ENCODE data around the gene TMEM43.

Gene TMEM43

GRCh38 chr3:14178247-14179113 lies 53.6 kb downstream of the TMEM43 start, which contains the start of the genes LSM3 and XPC:
Gene LSM3, plus strand, starts transcription at chr3:14178817. Its CDS starts 44 bp downstream, at chr3:14178861.
Gene XPC, minus strand, starts transcription at chr3:14178601. Its CDS starts 33 bp downstream, at chr3:14178568.
- DNase-seq (ENCODE audit: low spot score) = peak; percentile 98

- DNase-seq (ENCODE audit: low spot score) = no peak
These were observed 54.2 kb downstream of the TMEM43 start for GRCh38 chr3:14179114-14179465.

- DNase-seq (ENCODE audit: low spot score) = no peak
These were observed 54.9 kb downstream of the TMEM43 start for GRCh38 chr3:14179795-14180194.

- no peak for DNase-seq (ENCODE audit: low spot score)
These were observed 56.4 kb downstream of the TMEM43 start for GRCh38 chr3:14181253-14181652.

GRCh38 chr3:14183015-14183577 lies 58.2 kb downstream of the TMEM43 start:
- no peak for DNase-seq (ENCODE audit: low spot score)

GRCh38 chr3:14186854-14187458 lies 62.1 kb downstream of the TMEM43 start:
- DNase-seq (ENCODE audit: low spot score) = no peak

- DNase-seq (ENCODE audit: low spot score) = no peak
These were observed 63.3 kb downstream of the TMEM43 start for GRCh38 chr3:14188041-14188754.
